NCI-H146 (cell line): Measurements from ENCODE around the gene IRS2.

Experiments used
- DNase-seq: peaks from one replicate; lab custom pipeline; 2025; lab: John Stamatoyannopoulos, UW

The IRS2 gene

GRCh38 chr13:109781384-109782065, 4.9 kb downstream of the IRS2 start:
- no peak for DNase-seq

GRCh38 chr13:109780845-109781383, 5.5 kb downstream of the IRS2 start:
- peak; percentile 46 for DNase-seq

GRCh38 chr13:109779876-109780510, 6.4 kb downstream of the IRS2 start:
- DNase-seq: no peak

- DNase-seq: no peak
These were observed 7.3 kb downstream of the IRS2 start for GRCh38 chr13:109779074-109779473.

GRCh38 chr13:109778102-109778542, 8.3 kb downstream of the IRS2 start:
- DNase-seq: no peak

- no peak for DNase-seq
These were observed 9.8 kb downstream of the IRS2 start for GRCh38 chr13:109776575-109776974.

GRCh38 chr13:109773786-109774185, 12.6 kb downstream of the IRS2 start:
- DNase-seq: no peak

- no peak for DNase-seq
These were observed 13.1 kb downstream of the IRS2 start for GRCh38 chr13:109773276-109773675.

- DNase-seq: no peak
These were observed 14.5 kb downstream of the IRS2 start for GRCh38 chr13:109771926-109772325.

- DNase-seq: no peak
These were observed 15.9 kb downstream of the IRS2 start for GRCh38 chr13:109770436-109770835.

GRCh38 chr13:109769921-109770320, 16.5 kb downstream of the IRS2 start:
- no peak for DNase-seq

- no peak for DNase-seq
These were observed 17.1 kb downstream of the IRS2 start for GRCh38 chr13:109769275-109769674.

- DNase-seq: no peak
These were observed 17.8 kb downstream of the IRS2 start for GRCh38 chr13:109768616-109769015.

GRCh38 chr13:109768176-109768575, 18.2 kb downstream of the IRS2 start:
- DNase-seq: no peak

GRCh38 chr13:109767023-109767422, 19.4 kb downstream of the IRS2 start:
- DNase-seq: no peak

- no peak for DNase-seq
These were observed 21.7 kb downstream of the IRS2 start for GRCh38 chr13:109764470-109765291.

GRCh38 chr13:109764045-109764444, 22.3 kb downstream of the IRS2 start:
- DNase-seq: no peak

- no peak for DNase-seq
These were observed 23.6 kb downstream of the IRS2 start for GRCh38 chr13:109762791-109763190.

GRCh38 chr13:109761695-109762094, 24.7 kb downstream of the IRS2 start:
- no peak for DNase-seq

- DNase-seq: no peak
These were observed 25.4 kb downstream of the IRS2 start for GRCh38 chr13:109760951-109761350.

- DNase-seq: no peak
These were observed 26.0 kb downstream of the IRS2 start for GRCh38 chr13:109760402-109760801.

- DNase-seq: no peak
These were observed 26.8 kb downstream of the IRS2 start for GRCh38 chr13:109759609-109760008.
